IPS DF 6.9 (cell line): ENCODE data around the gene FBXW8.

Experiments used
- DNase-seq: peaks from one replicate; pipeline ENCODE4 v3.0.0-alpha.2; 2013; ENCODE audit warnings: low read depth, low spot score
- H3K27ac ChIP-seq: one replicate; pipeline ENCODE4 v1.5.1; 2013; ENCODE audit warnings: low read length, control low read depth
- H3K27me3 ChIP-seq: 2 replicates; pipeline ENCODE4 v1.6.1; 2013; ENCODE audit warnings: mild to moderate bottlenecking, low read length; ENCODE audit not compliant: control insufficient read depth, insufficient read depth
- H3K36me3 ChIP-seq: 2 replicates; pipeline ENCODE4 v1.6.1; 2013; ENCODE audit warnings: low read length; ENCODE audit not compliant: control insufficient read depth, insufficient read depth
- H3K4me1 ChIP-seq: 2 replicates; pipeline ENCODE4 v1.6.1; 2013; ENCODE audit warnings: low read length; ENCODE audit not compliant: control insufficient read depth, insufficient read depth
- H3K4me3 ChIP-seq: 2 replicates; pipeline ENCODE4 v1.5.1; 2013; ENCODE audit warnings: mild to moderate bottlenecking, low read length
- H3K9me3 ChIP-seq: 2 replicates; pipeline ENCODE4 v1.6.1; 2013; ENCODE audit warnings: low read length, inconsistent platforms; ENCODE audit not compliant: control insufficient read depth, insufficient read depth
- WGBS: extraction: QIAGEN DNeasy Blood & Tissue Kit; methylation state at CpG from one replicate; pipeline ENCODE4 v1.1.7; 2013; ENCODE audit warnings: mixed read lengths, missing lambda C conversion rate; ENCODE audit not compliant: insufficient read length, insufficient coverage; 5-methylcytosine and 5-hydroxymethylcytosine counted together

The FBXW8 gene

GRCh38 chr12:117046425-117046824, 135.7 kb downstream of the FBXW8 start:
- Histone ChIP-seq H3K4me3 (no peak overlapping the region), H3K27ac (no peak overlapping the region), H3K27me3 (no peaks in the 10 kb centered on the region), H3K4me1 (peaks cover 5% of the 10 kb centered on the region; the same call in 1 of the 2 replicates), H3K9me3 (no peaks in the 10 kb centered on the region), H3K36me3 (no peaks in the 10 kb centered on the region)
- no CpG with 5 or more reads among the region's 27 CpGs for WGBS
- no peak for DNase-seq

DNA sequence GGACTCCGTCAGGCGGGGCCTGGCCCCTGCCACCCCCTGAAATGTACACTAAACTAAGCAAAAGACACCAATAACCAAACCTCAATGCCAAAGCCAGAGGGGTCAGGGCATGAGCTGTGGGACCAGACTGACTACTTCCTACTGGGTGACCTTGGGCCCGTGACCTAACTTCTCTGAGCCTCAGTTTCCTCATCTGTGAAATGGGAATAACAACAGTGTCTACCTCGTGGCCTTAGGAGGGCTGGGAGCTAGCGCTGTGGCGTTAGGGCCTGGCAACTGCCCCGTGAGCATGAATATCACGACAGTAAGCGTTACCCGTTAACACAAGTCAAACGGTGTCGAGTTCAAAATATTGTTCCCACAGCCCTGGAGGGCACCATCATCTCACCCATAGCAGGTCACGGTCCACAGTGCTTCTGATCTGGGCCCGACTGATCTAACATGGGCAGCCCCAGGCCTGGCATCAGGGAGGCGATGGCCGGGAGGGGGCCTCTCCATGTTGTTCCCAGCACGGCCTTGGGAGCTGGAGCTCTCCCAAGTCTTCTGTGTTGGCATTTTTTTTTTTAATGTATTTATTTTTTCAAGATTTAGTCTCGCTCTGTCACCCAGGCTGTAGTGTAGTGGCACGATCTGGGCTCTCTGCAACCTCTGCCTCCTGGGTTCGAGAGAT, 136.2 kb downstream of the FBXW8 start:
- H3K36me3 ChIP-seq = no peaks in the 10 kb centered on the region
- no peak for DNase-seq
- no peak overlapping the region for H3K27ac ChIP-seq
- H3K27me3 ChIP-seq = no peaks in the 10 kb centered on the region
- no peaks in the 10 kb centered on the region for H3K9me3 ChIP-seq
- WGBS = no CpG with 5 or more reads among the region's 20 CpGs
- no peak overlapping the region for H3K4me3 ChIP-seq
- peaks cover 7% of the 10 kb centered on the region; the same call in 1 of the 2 replicates for H3K4me1 ChIP-seq

DNA sequence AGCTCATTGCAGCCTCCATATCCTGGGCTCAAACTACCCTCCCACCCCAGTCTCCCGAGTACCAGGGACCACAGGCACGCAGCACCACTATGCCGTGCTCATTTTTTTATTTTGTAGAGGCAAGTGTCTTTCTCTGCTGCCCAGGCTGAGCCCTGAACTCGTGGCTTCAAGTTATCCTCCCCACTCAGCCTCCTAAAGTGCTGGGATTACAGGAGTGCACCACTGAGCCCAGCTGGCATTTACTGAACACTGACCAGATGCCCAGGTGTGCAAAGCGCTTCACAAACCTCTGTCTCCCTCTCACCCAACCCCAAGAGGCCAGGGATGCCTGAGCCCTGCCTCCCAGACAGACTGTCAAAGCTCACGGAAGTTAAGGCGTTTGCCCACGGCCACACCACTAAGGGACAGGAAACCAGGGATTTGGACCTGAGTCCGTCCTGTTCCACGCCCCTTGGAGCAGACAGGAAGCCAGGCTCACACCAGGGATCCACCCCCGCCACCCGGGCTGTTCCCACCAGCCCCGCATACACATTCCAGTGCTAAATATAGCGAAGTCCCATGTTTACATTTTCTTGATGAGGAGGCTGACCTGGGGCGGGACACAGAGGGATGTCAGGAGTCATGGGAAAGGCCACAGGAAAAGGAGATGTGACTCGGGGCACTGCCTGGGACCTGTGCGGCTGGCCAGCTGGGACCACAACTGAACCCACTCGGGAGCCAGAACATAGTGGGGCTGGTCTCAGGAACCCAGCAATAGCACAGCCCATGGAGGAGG, 137.2 kb downstream of the FBXW8 start:
- WGBS = no CpG with 5 or more reads among the region's 18 CpGs
- Histone ChIP-seq H3K4me3 (no peak overlapping the region), H3K4me1 (peaks cover 12% of the 10 kb centered on the region), H3K36me3 (no peaks in the 10 kb centered on the region), H3K9me3 (no peaks in the 10 kb centered on the region), H3K27ac (no peak overlapping the region), H3K27me3 (no peaks in the 10 kb centered on the region)
- no peak for DNase-seq

GRCh38 chr12:117048585-117048904, 137.8 kb downstream of the FBXW8 start:
- no peak overlapping the region for H3K4me3 ChIP-seq
- WGBS = no CpG with 5 or more reads among the region's 9 CpGs
- no peak overlapping the region for H3K27ac ChIP-seq
- H3K9me3 ChIP-seq = no peaks in the 10 kb centered on the region
- peaks cover 14% of the 10 kb centered on the region for H3K4me1 ChIP-seq
- H3K36me3 ChIP-seq = no peaks in the 10 kb centered on the region
- DNase-seq = no peak
- no peaks in the 10 kb centered on the region for H3K27me3 ChIP-seq

DNA sequence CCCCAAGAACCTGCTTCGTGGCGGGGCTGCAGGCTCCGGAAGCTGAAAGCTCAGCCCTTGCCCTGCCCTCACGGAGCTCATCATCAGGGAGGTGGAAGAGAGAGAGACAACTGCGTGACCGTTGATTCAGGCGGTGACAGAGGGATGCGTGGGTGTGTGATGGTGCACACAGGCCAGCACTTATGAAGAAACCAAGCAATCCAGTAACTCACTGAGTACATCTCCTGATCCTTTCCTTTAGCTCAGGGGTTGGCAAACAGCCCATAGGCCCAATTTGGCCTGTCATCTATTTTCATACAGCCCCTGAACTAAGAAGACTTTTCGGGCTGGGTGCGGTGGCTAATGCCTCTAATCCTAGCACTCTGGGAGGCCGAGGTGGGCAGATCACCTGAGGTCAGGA, 138.5 kb downstream of the FBXW8 start:
- Histone ChIP-seq H3K4me1 (peaks cover 14% of the 10 kb centered on the region), H3K27me3 (no peaks in the 10 kb centered on the region), H3K36me3 (no peaks in the 10 kb centered on the region), H3K4me3 (no peak overlapping the region), H3K27ac (no peak overlapping the region), H3K9me3 (no peaks in the 10 kb centered on the region)
- no peak for DNase-seq
- no CpG with 5 or more reads among the region's 11 CpGs for WGBS

GRCh38 chr12:117050060-117050459, 139.3 kb downstream of the FBXW8 start:
- Histone ChIP-seq H3K4me3 (no peak overlapping the region), H3K27me3 (no peaks in the 10 kb centered on the region), H3K9me3 (no peaks in the 10 kb centered on the region), H3K4me1 (peaks cover 14% of the 10 kb centered on the region), H3K36me3 (no peaks in the 10 kb centered on the region), H3K27ac (no peak overlapping the region)
- no CpG with 5 or more reads among the region's 5 CpGs for WGBS
- DNase-seq = no peak

DNA sequence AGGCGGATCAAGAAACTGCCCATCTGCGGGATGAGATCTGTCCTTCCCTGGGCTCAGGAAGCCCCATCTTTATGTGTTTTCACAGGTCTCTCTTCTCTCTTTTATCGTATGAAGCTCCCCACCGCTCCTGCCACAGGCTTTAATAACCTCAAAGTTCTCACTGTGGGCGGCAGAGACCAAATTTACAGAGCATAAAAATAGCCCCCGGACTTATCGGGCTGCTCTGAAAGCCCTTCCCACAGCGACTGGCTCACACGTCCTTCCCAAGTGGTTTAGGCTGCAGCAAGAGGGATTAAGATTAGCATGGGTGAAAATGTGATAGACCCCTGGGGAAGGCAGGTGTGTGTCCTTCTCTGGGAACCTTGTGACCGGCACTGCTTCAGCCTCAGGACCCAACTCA, 140.6 kb downstream of the FBXW8 start:
- Histone ChIP-seq H3K27ac (no peak overlapping the region), H3K36me3 (no peaks in the 10 kb centered on the region), H3K9me3 (no peaks in the 10 kb centered on the region), H3K4me1 (peaks cover 11% of the 10 kb centered on the region), H3K27me3 (no peaks in the 10 kb centered on the region), H3K4me3 (no peak overlapping the region)
- WGBS = no CpG with 5 or more reads among the region's 10 CpGs
- no peak for DNase-seq

GRCh38 chr12:117052386-117053049, 141.8 kb downstream of the FBXW8 start:
- Histone ChIP-seq H3K4me1 (peaks cover 11% of the 10 kb centered on the region), H3K27ac (no peak overlapping the region)
- no peak for DNase-seq

DNA sequence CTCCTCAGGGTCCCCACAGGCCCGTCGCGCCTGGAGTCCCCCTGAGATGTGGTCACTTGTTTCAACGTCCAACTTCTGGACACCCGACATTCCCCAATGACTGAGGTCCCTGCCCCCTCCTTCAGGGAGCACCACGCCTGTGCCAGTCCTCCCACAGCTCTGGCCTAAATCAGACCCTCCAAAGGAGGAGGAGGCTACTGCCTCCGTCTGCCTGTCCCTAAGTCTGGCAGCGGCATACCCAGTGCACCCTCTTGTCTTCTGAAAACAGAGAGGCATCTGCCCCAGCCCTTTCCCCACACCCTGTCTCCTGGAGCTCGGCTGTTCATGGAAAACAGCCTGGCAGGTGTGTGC, 142.3 kb downstream of the FBXW8 start:
- WGBS = no CpG with 5 or more reads among the region's 9 CpGs
- no peak overlapping the region for H3K27ac ChIP-seq

More at GRCh38 chr12:117052386-117053049, 141.8 kb downstream of the FBXW8 start:
- no peaks in the 10 kb centered on the region for H3K27me3 ChIP-seq
- no peaks in the 10 kb centered on the region for H3K36me3 ChIP-seq
- H3K9me3 ChIP-seq = no peaks in the 10 kb centered on the region
- no peak overlapping the region for H3K4me3 ChIP-seq
- WGBS = no CpG with 5 or more reads among the region's 8 CpGs

GRCh38 chr12:117053597-117054201, 142.9 kb downstream of the FBXW8 start:
- H3K36me3 ChIP-seq = no peaks in the 10 kb centered on the region
- no peaks in the 10 kb centered on the region for H3K9me3 ChIP-seq
- no CpG with 5 or more reads among the region's 18 CpGs for WGBS
- H3K27ac ChIP-seq = no peak overlapping the region
- no peaks in the 10 kb centered on the region for H3K27me3 ChIP-seq
- DNase-seq = no peak
- H3K4me1 ChIP-seq = peaks cover 9% of the 10 kb centered on the region
- H3K4me3 ChIP-seq = no peak overlapping the region

More for the DNA sequence above, 142.3 kb downstream of the FBXW8 start:
- Histone ChIP-seq H3K9me3 (no peaks in the 10 kb centered on the region), H3K4me3 (no peak overlapping the region), H3K27me3 (no peaks in the 10 kb centered on the region), H3K4me1 (peaks cover 10% of the 10 kb centered on the region), H3K36me3 (no peaks in the 10 kb centered on the region)
- no peak for DNase-seq
